Activated CD8-positive, alpha-beta memory T cell treated with anti-CD3 and anti-CD28 coated beads, Interleukin-2, amount 50 U/mL, for 4 hours (primary cell): ENCODE data around the gene ZFAND2B.
A peak's percentile ranks its signal among the peaks of the same experiment; 100 is the strongest.

Source experiments
- DNase-seq: peaks from one replicate; pipeline ENCODE4 v3.0.0-alpha.2; 2020

ZFAND2B gene

GRCh38 chr2:219205165-219205538 is 1.4 kb upstream of the ZFAND2B start:
- no peak for DNase-seq

- no peak for DNase-seq
Measured at GRCh38 chr2:219205981-219206327, 628 bp upstream of the ZFAND2B start.

- DNase-seq = no peak
Measured at GRCh38 chr2:219207134-219207883, 727 bp downstream of the ZFAND2B start.

GRCh38 chr2:219207884-219208740 is 1.5 kb downstream of the ZFAND2B start:
- no peak for DNase-seq

- DNase-seq = no peak
Measured at GRCh38 chr2:219209236-219210195, 2.9 kb downstream of the ZFAND2B start.

- no peak for DNase-seq
Measured at GRCh38 chr2:219210196-219210885, 3.8 kb downstream of the ZFAND2B start.

- no peak for DNase-seq
Measured at GRCh38 chr2:219210886-219211362, 4.3 kb downstream of the ZFAND2B start.

- DNase-seq = no peak
Measured at GRCh38 chr2:219213026-219213415, 6.4 kb downstream of the ZFAND2B start.

GRCh38 chr2:219213486-219214071 is 7.0 kb downstream of the ZFAND2B start:
- DNase-seq = no peak

GRCh38 chr2:219214141-219214540 is 7.6 kb downstream of the ZFAND2B start:
- DNase-seq = no peak

GRCh38 chr2:219214786-219215185 is 8.2 kb downstream of the ZFAND2B start:
- DNase-seq = no peak

GRCh38 chr2:219215871-219216534 is 9.4 kb downstream of the ZFAND2B start:
- no peak for DNase-seq

- DNase-seq = no peak
Measured at GRCh38 chr2:219216535-219216915, 9.9 kb downstream of the ZFAND2B start.

GRCh38 chr2:219218217-219218731 is 11.7 kb downstream of the ZFAND2B start:
- no peak for DNase-seq

GRCh38 chr2:219218732-219219701 is 12.4 kb downstream of the ZFAND2B start, which contains the start of gene ABCB6:
TSS of gene ABCB6 (minus strand) at chr2:219218958. CDS start at chr2:219218673, 285 bp downstream.
- DNase-seq = peak; percentile 89

- no peak for DNase-seq
Measured at GRCh38 chr2:219219784-219220532, 13.4 kb downstream of the ZFAND2B start.

- no peak for DNase-seq
Measured at GRCh38 chr2:219220652-219221402, 14.2 kb downstream of the ZFAND2B start.

GRCh38 chr2:219221957-219222518 is 15.5 kb downstream of the ZFAND2B start:
- no peak for DNase-seq
